Duodenal mucosa (tissue), 2 donors: ENCODE measurements around the gene GALNT18.

Experiments used
- H3K27ac ChIP-seq: one replicate; pipeline ENCODE4 v1.7.0; 2013; ENCODE audit warnings: low read depth, low read length
- H3K27me3 ChIP-seq, 2 donors: one replicate each; pipeline ENCODE4 v1.7.0; 2013; ENCODE audit warnings: low read length in 2 of 2, control low read depth in 1 of 2; ENCODE audit not compliant: insufficient read depth in 2 of 2, control insufficient read depth in 1 of 2
- H3K36me3 ChIP-seq, 2 donors: one replicate each; pipeline ENCODE4 v1.7.0; 2013; ENCODE audit warnings: low read length in 2 of 2, control low read depth in 1 of 2; ENCODE audit not compliant: insufficient read depth in 2 of 2, control insufficient read depth in 1 of 2
- H3K4me1 ChIP-seq, 2 donors: one replicate each; pipeline ENCODE4 v1.7.0; 2013; ENCODE audit warnings: low read length in 2 of 2, control low read depth in 1 of 2; ENCODE audit not compliant: insufficient read depth in 2 of 2, control insufficient read depth in 1 of 2
- H3K4me3 ChIP-seq, 2 donors: one replicate each; pipeline ENCODE4 v1.7.0; 2013; ENCODE audit warnings: low read length in 2 of 2, low read depth in 1 of 2
- H3K9ac ChIP-seq, 2 donors: one replicate each; pipeline ENCODE4 v1.7.0; 2013; ENCODE audit warnings: low read length in 2 of 2, low read depth in 1 of 2
- H3K9me3 ChIP-seq, 2 donors: one replicate each; pipeline ENCODE4 v1.7.0; 2013; ENCODE audit warnings: low read length in 2 of 2, control low read depth in 1 of 2; ENCODE audit not compliant: control insufficient read depth in 1 of 2

GALNT18 gene

GRCh38 chr11:11389238-11389637 lies 232.6 kb downstream of the GALNT18 start:
- Histone ChIP-seq H3K9me3 (no peaks in the 10 kb centered on the region), H3K4me3 (peak overlapping the region in 1 of 2 donors; percentile 16), H3K4me1 (peaks cover 24 to 39% of the 10 kb centered on the region in 2 donors), H3K36me3 (no peaks in the 10 kb centered on the region), H3K27ac (no peak overlapping the region), H3K27me3 (peaks cover 0 to 4% of the 10 kb centered on the region in 2 donors), H3K9ac (no peak overlapping the region)

DNA sequence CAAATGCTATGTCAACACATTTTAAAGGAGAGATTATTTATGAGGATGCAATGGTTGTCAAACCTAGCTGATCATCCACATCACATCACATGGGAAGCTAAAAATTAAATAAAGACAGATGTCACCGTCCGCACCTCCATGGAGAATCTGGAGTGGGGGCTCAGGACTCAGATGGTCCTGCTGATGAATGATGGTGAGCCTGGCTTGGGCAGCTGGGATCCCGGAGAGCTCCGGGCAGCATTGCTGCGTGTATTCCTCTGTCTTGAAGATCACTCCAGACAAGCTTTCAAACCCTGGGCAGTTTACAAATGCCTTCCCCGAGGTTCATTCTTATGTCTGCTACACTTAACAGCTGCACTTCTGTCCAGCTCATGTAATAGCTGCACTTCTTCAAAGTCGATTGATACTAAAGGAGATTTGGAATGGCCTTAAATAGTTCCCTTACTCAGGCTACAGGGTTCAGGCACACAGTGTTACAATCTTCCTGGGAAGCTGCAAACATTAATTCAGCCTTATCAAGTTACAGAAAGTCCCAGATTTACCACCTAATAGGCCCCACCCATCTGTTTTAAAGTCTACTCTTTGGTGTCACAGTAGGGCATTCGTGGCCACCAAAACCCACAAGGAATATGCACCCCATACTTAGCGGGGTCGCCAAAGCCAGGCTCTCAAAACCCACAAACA lies 234.0 kb downstream of the GALNT18 start:
- H3K4me1 ChIP-seq: peaks cover 24 to 39% of the 10 kb centered on the region in 2 donors
- no peaks in the 10 kb centered on the region for H3K9me3 ChIP-seq
- H3K4me3 ChIP-seq: no peak overlapping the region
- no peak overlapping the region for H3K27ac ChIP-seq
- no peak overlapping the region for H3K9ac ChIP-seq
- no peaks in the 10 kb centered on the region for H3K36me3 ChIP-seq
- peaks cover 0 to 4% of the 10 kb centered on the region in 2 donors for H3K27me3 ChIP-seq

DNA sequence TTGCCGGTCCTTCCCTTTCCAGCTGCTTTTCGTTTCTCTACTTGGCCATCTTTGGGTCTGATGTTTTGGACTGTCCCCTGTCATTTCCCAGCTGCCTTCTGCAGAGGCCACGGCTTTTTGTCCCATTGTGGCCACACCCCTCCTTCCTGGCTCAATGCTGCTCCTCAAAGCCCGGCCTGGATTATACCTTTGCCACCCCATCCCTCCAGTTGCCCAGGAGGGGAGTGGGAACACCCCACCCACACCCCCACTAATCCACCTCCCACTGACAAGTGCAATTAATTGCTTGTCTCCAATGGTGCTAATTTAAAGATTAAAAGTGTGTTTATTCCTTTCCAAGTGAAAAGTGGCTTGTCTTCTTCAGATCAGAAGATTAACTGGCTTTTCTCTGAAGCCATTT lies 234.6 kb downstream of the GALNT18 start:
- peaks cover 0 to 4% of the 10 kb centered on the region in 2 donors for H3K27me3 ChIP-seq
- no peak overlapping the region for H3K9ac ChIP-seq
- no peak overlapping the region for H3K4me3 ChIP-seq
- H3K4me1 ChIP-seq: peaks cover 24 to 38% of the 10 kb centered on the region in 2 donors
- H3K36me3 ChIP-seq: no peaks in the 10 kb centered on the region
- H3K9me3 ChIP-seq: no peaks in the 10 kb centered on the region
- H3K27ac ChIP-seq: no peak overlapping the region

- Histone ChIP-seq H3K9ac (no peak overlapping the region), H3K4me1 (peaks cover 13 to 17% of the 10 kb centered on the region in 2 donors), H3K36me3 (no peaks in the 10 kb centered on the region), H3K27me3 (peaks cover 0 to 4% of the 10 kb centered on the region in 2 donors), H3K27ac (no peak overlapping the region), H3K4me3 (no peak overlapping the region), H3K9me3 (no peaks in the 10 kb centered on the region)
Measured at GRCh38 chr11:11384829-11385228, 237.0 kb downstream of the GALNT18 start.

GRCh38 chr11:11383995-11384394 lies 237.8 kb downstream of the GALNT18 start:
- no peaks in the 10 kb centered on the region for H3K36me3 ChIP-seq
- H3K9ac ChIP-seq: no peak overlapping the region
- no peaks in the 10 kb centered on the region for H3K9me3 ChIP-seq
- H3K4me1 ChIP-seq: peaks cover 7 to 11% of the 10 kb centered on the region in 2 donors
- H3K4me3 ChIP-seq: no peak overlapping the region
- no peak overlapping the region for H3K27ac ChIP-seq
- H3K27me3 ChIP-seq: peaks cover 0 to 4% of the 10 kb centered on the region in 2 donors

GRCh38 chr11:11382858-11383532 lies 238.8 kb downstream of the GALNT18 start:
- no peak overlapping the region for H3K9ac ChIP-seq
- H3K4me1 ChIP-seq: peaks cover 5 to 6% of the 10 kb centered on the region in 2 donors
- H3K36me3 ChIP-seq: no peaks in the 10 kb centered on the region
- no peak overlapping the region for H3K4me3 ChIP-seq
- H3K27me3 ChIP-seq: peaks cover 0 to 4% of the 10 kb centered on the region in 2 donors
- H3K9me3 ChIP-seq: no peaks in the 10 kb centered on the region
- no peak overlapping the region for H3K27ac ChIP-seq

GRCh38 chr11:11381471-11382105 lies 240.2 kb downstream of the GALNT18 start:
- H3K27me3 ChIP-seq: no peaks in the 10 kb centered on the region
- H3K4me3 ChIP-seq: no peak overlapping the region
- H3K9me3 ChIP-seq: no peaks in the 10 kb centered on the region
- no peaks in the 10 kb centered on the region for H3K36me3 ChIP-seq
- H3K9ac ChIP-seq: no peak overlapping the region
- no peak overlapping the region for H3K27ac ChIP-seq
- H3K4me1 ChIP-seq: no peaks in the 10 kb centered on the region

GRCh38 chr11:11380883-11381282 lies 240.9 kb downstream of the GALNT18 start:
- Histone ChIP-seq H3K4me3 (no peak overlapping the region), H3K9ac (no peak overlapping the region), H3K9me3 (no peaks in the 10 kb centered on the region), H3K27ac (no peak overlapping the region), H3K36me3 (no peaks in the 10 kb centered on the region), H3K27me3 (no peaks in the 10 kb centered on the region), H3K4me1 (no peaks in the 10 kb centered on the region)

DNA sequence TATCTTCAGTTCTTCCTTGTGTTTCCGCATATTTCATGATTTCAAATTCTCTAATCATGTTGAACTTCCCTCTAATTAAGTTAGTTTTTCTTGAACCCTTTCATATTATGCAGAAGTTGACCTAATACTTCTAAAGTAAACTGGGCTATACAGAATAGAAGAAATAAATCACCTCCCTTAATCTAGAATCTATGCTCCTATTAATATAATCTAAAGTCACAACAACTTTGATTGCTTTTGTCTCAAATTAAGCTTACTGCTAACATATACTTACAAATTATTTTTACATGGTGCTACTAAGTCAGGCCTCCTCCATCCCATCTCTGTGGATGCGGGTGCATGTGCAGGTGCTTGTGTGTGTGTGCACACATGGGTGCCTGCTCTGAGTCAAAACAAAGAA lies 241.5 kb downstream of the GALNT18 start:
- H3K4me1 ChIP-seq: no peaks in the 10 kb centered on the region
- H3K27ac ChIP-seq: no peak overlapping the region
- H3K4me3 ChIP-seq: no peak overlapping the region
- H3K9ac ChIP-seq: no peak overlapping the region
- H3K27me3 ChIP-seq: no peaks in the 10 kb centered on the region
- no peaks in the 10 kb centered on the region for H3K9me3 ChIP-seq
- H3K36me3 ChIP-seq: no peaks in the 10 kb centered on the region

GRCh38 chr11:11379661-11380060 lies 242.1 kb downstream of the GALNT18 start:
- Histone ChIP-seq H3K9ac (no peak overlapping the region), H3K27ac (no peak overlapping the region), H3K36me3 (no peaks in the 10 kb centered on the region), H3K27me3 (no peaks in the 10 kb centered on the region), H3K4me1 (no peaks in the 10 kb centered on the region), H3K9me3 (no peaks in the 10 kb centered on the region), H3K4me3 (no peak overlapping the region)
